HepG2 (cell line): ENCODE results near the gene ANKRD65. TPM values are rescaled to one million over a fixed set of nuclear protein-coding genes. Genes with fewer than 3 reads are reported as not detected.

Experiments
- AGO2 ChIP-seq: fragments of 200-400 bp; formaldehyde crosslinking; optimal IDR thresholded peaks from 2 replicates; pipeline ENCODE3; 2017; ENCODE audit warnings: mild to moderate bottlenecking, low read depth, low read length, moderate library complexity
- HOXA9 ChIP-seq: sonication (generic); formaldehyde crosslinking; IDR thresholded peaks from 2 replicates; pipeline ENCODE4 v1.8.1; 2022; ENCODE audit warnings: missing genetic modification reagents, mild to moderate bottlenecking, moderate library complexity, borderline replicate concordance
- ZC3H4 ChIP-seq: sonication (generic); formaldehyde crosslinking; IDR thresholded peaks from 2 replicates; pipeline ENCODE4 v1.4.0; 2020; ENCODE audit warnings: missing genetic modification reagents, borderline replicate concordance
- ZFX ChIP-seq: sonication (generic); formaldehyde crosslinking; IDR thresholded peaks from 2 replicates; pipeline ENCODE4 v1.4.0; 2020; ENCODE audit warnings: mild to moderate bottlenecking, low read depth, missing genetic modification reagents, moderate library complexity
- polyA plus RNA-seq, 8 experiments: library from polyadenylated mRNA; depleted of rRNA in 3 of 8; stranded (reverse) in 7 of 8; unstranded in 1 of 8; fragments of >200 nt; fragmentation: Illumina TruSeq in 4 of 8; extraction: Trizol in 4 of 8; gene quantifications; 2 replicates each; pipeline versions ENCODE4 v1.2.1 to v1.2.3, GENCODE V29; 2011 to 2016; ENCODE audit warnings: low read depth in 4 of 8, missing spikeins in 1 of 8, mixed read lengths in 1 of 8; ENCODE audit not compliant: insufficient read depth in 1 of 8
- total RNA-seq, 5 experiments: library from RNA; depleted of rRNA; stranded (reverse); fragments of >200 nt; fragmentation: Illumina TruSeq; extraction: Trizol; gene quantifications; 2 replicates each; pipeline ENCODE4 v1.2.3, GENCODE V29; 2016; ENCODE audit warnings: low read depth in 1 of 5
- TF ChIP-seq, protein P1 (sequence below): sonication (generic); formaldehyde crosslinking; IDR thresholded peaks from 2 replicates; pipeline ENCODE4 v1.4.0; 2020; ENCODE audit warnings: mild to moderate bottlenecking, missing genetic modification reagents
- TF ChIP-seq, protein P2 (sequence below), 2 experiments: fragments of 450-650 bp in 1 of 2; sonication (generic) in 1 of 2; formaldehyde crosslinking in 1 of 2; IDR thresholded peaks; 2 replicates each; pipeline versions ENCODE4 v1.6.1 to v1.8.0; 2016 to 2022; ENCODE audit warnings: antibody characterized with exemption in 1 of 2, mild to moderate bottlenecking in 1 of 2, missing genetic modification reagents in 1 of 2

Gene ANKRD65
- total and polyA plus RNA-seq, 2 of the 13 experiments (the other 11 are each of a cell fraction or from before 2014, with no cell fraction given) = 12.1 to 30.1 TPM

DNA sequence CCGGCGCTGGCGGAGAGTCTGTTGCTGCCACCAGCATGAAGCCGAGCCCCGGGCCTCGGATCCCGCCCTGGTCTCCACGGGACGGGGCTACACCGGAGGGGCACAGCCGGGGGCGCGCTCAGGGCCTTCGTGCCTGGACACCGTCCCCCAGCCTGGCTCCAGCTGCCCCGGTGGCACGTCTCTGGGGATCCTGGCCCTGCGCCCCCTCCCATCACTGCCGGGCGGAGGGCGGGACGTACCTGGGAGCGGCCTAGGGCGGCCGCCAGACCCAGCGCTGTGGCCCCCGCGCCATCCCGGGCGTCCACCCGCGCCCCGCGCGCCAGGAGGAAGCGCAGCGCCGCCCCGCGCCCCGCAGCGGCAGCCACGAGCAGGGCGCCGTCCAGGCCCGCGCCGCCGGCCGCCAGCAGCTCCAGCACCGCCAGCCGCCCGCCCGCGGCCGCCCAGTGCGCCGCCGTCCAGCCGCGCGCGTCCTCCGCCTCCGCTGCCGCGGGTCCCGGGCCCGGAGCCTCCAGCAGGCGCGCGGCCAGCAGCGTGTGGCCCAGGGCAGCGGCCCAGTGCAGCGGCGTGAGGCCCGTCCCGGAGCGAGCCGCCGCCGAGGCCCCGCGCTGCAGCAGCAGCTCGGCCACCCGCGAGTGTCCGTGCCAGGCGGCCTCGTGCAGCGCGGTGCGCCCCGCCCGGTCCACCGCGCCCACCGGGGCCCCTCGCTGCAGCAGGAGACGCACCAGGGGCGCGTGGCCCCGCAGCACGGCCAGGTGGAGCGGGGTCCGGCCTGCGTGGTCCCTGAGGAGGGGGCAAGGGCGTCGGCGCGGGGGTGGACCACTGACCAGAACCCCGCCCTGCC, 1.0 kb downstream of the ANKRD65 start (continued):
- TF ChIP-seq, protein P1, sequence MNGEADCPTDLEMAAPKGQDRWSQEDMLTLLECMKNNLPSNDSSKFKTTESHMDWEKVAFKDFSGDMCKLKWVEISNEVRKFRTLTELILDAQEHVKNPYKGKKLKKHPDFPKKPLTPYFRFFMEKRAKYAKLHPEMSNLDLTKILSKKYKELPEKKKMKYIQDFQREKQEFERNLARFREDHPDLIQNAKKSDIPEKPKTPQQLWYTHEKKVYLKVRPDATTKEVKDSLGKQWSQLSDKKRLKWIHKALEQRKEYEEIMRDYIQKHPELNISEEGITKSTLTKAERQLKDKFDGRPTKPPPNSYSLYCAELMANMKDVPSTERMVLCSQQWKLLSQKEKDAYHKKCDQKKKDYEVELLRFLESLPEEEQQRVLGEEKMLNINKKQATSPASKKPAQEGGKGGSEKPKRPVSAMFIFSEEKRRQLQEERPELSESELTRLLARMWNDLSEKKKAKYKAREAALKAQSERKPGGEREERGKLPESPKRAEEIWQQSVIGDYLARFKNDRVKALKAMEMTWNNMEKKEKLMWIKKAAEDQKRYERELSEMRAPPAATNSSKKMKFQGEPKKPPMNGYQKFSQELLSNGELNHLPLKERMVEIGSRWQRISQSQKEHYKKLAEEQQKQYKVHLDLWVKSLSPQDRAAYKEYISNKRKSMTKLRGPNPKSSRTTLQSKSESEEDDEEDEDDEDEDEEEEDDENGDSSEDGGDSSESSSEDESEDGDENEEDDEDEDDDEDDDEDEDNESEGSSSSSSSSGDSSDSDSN (CRISPR knock-in tag) = peak; percentile 36; the same call in 1 of the 2 replicates
- TF ChIP-seq ZFX (peak; percentile 33; the same call in 1 of the 2 replicates), AGO2 (peak; percentile 21), ZC3H4 (no peak), HOXA9 (no peak)
- TF ChIP-seq, protein P2, sequence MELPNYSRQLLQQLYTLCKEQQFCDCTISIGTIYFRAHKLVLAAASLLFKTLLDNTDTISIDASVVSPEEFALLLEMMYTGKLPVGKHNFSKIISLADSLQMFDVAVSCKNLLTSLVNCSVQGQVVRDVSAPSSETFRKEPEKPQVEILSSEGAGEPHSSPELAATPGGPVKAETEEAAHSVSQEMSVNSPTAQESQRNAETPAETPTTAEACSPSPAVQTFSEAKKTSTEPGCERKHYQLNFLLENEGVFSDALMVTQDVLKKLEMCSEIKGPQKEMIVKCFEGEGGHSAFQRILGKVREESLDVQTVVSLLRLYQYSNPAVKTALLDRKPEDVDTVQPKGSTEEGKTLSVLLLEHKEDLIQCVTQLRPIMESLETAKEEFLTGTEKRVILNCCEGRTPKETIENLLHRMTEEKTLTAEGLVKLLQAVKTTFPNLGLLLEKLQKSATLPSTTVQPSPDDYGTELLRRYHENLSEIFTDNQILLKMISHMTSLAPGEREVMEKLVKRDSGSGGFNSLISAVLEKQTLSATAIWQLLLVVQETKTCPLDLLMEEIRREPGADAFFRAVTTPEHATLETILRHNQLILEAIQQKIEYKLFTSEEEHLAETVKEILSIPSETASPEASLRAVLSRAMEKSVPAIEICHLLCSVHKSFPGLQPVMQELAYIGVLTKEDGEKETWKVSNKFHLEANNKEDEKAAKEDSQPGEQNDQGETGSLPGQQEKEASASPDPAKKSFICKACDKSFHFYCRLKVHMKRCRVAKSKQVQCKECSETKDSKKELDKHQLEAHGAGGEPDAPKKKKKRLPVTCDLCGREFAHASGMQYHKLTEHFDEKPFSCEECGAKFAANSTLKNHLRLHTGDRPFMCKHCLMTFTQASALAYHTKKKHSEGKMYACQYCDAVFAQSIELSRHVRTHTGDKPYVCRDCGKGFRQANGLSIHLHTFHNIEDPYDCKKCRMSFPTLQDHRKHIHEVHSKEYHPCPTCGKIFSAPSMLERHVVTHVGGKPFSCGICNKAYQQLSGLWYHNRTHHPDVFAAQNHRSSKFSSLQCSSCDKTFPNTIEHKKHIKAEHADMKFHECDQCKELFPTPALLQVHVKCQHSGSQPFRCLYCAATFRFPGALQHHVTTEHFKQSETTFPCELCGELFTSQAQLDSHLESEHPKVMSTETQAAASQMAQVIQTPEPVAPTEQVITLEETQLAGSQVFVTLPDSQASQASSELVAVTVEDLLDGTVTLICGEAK (IDR thresholded peaks at IDR 0.05) = no peak
- TF ChIP-seq, protein P2 (CRISPR knock-in tag; IDR thresholded peaks at IDR 0.05) = 0 out of 2 replicates have a peak, but pooled peaks have one; percentile 27
